NCI-H748 (cell line): ENCODE measurements around the gene RNF26.
"Not testable (repeated sequence)": the region's sequence is repeated elsewhere in the genome, so short reads cannot be mapped to it uniquely, and the experiment has no call there.

Experiments
- DNase-seq: peaks from one replicate; lab custom pipeline; 2025; ENCODE audit not compliant: unreplicated experiment; lab: John Stamatoyannopoulos, UW

The RNF26 gene

GRCh38 chr11:119381181-119381988, 47.1 kb downstream of the RNF26 start, which contains the start of gene USP2:
USP2 (minus strand) TSS chr11:119381690; CDS start chr11:119373480, 8,210 bp downstream.
- DNase-seq, result peak; percentile 92

- DNase-seq, result peak; percentile 9
Observed at GRCh38 chr11:119382101-119382500, 47.8 kb downstream of the RNF26 start.

DNA sequence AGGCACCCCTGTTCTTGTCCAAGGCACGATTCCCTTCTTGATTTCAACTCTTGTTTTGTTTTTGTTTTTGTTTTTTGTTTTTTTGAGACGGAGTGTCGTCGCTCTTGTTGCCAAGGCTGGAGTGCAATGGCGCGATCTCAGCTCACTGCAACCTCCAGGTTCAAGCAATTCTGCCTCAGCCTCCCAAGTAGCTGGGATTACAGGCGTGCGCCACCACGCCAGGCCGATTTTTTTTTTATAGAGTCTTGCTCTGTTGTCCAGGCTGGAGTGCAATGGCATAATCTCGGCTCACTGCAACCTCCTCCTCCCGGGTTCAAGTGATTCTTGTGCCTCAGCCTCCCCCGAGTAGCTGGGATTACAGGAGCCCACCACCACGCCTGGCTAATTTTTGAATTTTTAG, 48.2 kb downstream of the RNF26 start:
- DNase-seq, result not testable (repeated sequence)

GRCh38 chr11:119384332-119384731, 50.0 kb downstream of the RNF26 start:
- no peak for DNase-seq
